OCI-LY7 (cell line): ENCODE data around the gene VPS9D1.

Source experiments
- CTCF ChIP-seq: fragments of 200-600 bp; sonication (generic); conservative IDR thresholded peaks from 2 replicates; pipeline ENCODE4 v1.5.1; 2014; ENCODE audit warnings: mild to moderate bottlenecking, antibody characterized with exemption, low read length, moderate library complexity, mixed read lengths
- EZH2phosphoT487 ChIP-seq: fragments of 200-600 bp; sonication (generic); IDR thresholded peaks from 2 replicates; pipeline ENCODE4 v1.6.1; 2018; ENCODE audit warnings: low read depth, borderline replicate concordance, mild to moderate bottlenecking, mixed run types, antibody characterized with exemption, low read length, moderate library complexity, mixed read lengths

GRCh38 chr16:89691986-89692569 is 28.6 kb downstream of the VPS9D1 start:
- TF ChIP-seq CTCF (no peak), EZH2phosphoT487 (no peak)
